ENCODE data around the gene E2F6.

- no peak for TF ChIP-seq RNF219 (CRISPR knock-in tag; IDR thresholded peaks at IDR 0.05)
- no peak for TF ChIP-seq FOXK2 (IDR thresholded peaks at IDR 0.05)
- TF ChIP-seq GTF2F1 (IDR thresholded peaks at IDR 0.05; ENCODE audit: low read length), result no peak
- peak; percentile 95 for TF ChIP-seq CTCF (CRISPR knock-in tag; IDR thresholded peaks at IDR 0.05)
- TF ChIP-seq SP1 (IDR thresholded peaks at IDR 0.05), result no peak
- TF ChIP-seq SP1 (CRISPR knock-in tag; IDR thresholded peaks at IDR 0.05), result no peak
- TF ChIP-seq TARDBP (CRISPR knock-in tag; IDR thresholded peaks at IDR 0.05), result peak; percentile 56; the same call in 1 of the 2 replicates
- TF ChIP-seq KDM5B (CRISPR knock-in tag; IDR thresholded peaks at IDR 0.05; ENCODE audit: borderline replicate concordance), result no peak
- TF ChIP-seq CBX2 (IDR thresholded peaks at IDR 0.05; ENCODE audit: low read depth, low read length), result no peak
- no peak for TF ChIP-seq CBX2 (CRISPR knock-in tag; IDR thresholded peaks at IDR 0.05; ENCODE audit: low read depth)
- peak; percentile 66; the same call in 1 of the 2 replicates for TF ChIP-seq REPIN1 (CRISPR knock-in tag; IDR thresholded peaks at IDR 0.05; ENCODE audit: borderline replicate concordance, low read depth)
- TF ChIP-seq USF2 (IDR thresholded peaks at IDR 0.05; ENCODE audit: low read depth, low read length), result no peak
- TF ChIP-seq USF2 (CRISPR knock-in tag; IDR thresholded peaks at IDR 0.05; ENCODE audit: borderline replicate concordance), result no peak
- peak in 1 of 2 experiments; percentile 17; a peak in 1 of 4 replicates for TF ChIP-seq EP300 (IDR thresholded peaks at IDR 0.05; ENCODE audit: low read depth in 2 of 2, low read length in 2 of 2)
- TF ChIP-seq EP300 (CRISPR knock-in tag; IDR thresholded peaks at IDR 0.05; ENCODE audit: borderline replicate concordance), result no peak
- TF ChIP-seq MYPOP (CRISPR knock-in tag; IDR thresholded peaks at IDR 0.05), result no peak
- TF ChIP-seq NFKB2 (CRISPR knock-in tag; IDR thresholded peaks at IDR 0.05; ENCODE audit: borderline replicate concordance), result no peak
Measured at GRCh38 chr2:11477994-11478393, 12.0 kb upstream of the E2F6 start.

All from HepG2 (cell line).